HepG2 (cell line): ENCODE measurements around the gene BMPR1B. TPM values are rescaled to one million over a fixed set of nuclear protein-coding genes. Genes with fewer than 3 reads are reported as not detected.

Source experiments
- ATAC-seq: fragments of 200-7000 bp; cut with Tn5 transposase; 3 replicates; pipeline ENCODE4 v1.9.1; 2020; ENCODE audit warnings: mild to moderate bottlenecking, moderate library complexity
- BruUV-seq: library from RNA; stranded (reverse); fragments of 400-500 nt; replicated peaks from 2 replicates; lab custom pipeline; 2021; lab: Mats Ljungman, UMichigan
- CTCF ChIA-PET: fragments of 300-600 bp; formaldehyde crosslinking; extraction: SDS; loops from one replicate; lab custom pipeline; 2021; ENCODE audit warnings: low total read pairs, inconsistent platforms, low intra/inter-chr PET ratio; lab: Yijun Ruan, JAX
- POLR2A ChIA-PET: fragments of 350-600 bp; sonication (Branson Sonifier 250); formaldehyde crosslinking; loops from one replicate; lab custom pipeline; 2020; ENCODE audit warnings: antibody characterized with exemption, inconsistent platforms; lab: Yijun Ruan, JAX
- DNase-seq: peaks from one replicate; pipeline ENCODE4 v3.0.0-alpha.2; 2015; ENCODE audit warnings: low spot score
- FAIRE-seq: peaks from 3 replicates; lab custom pipeline; 2011; peaks lifted over from hg19 to GRCh38; lab: Jason Lieb, UNC
- H2AFZ ChIP-seq: one replicate; pipeline ENCODE4 v1.6.1; 2011; ENCODE audit warnings: low read length, inconsistent platforms
- H3K27ac ChIP-seq: fragments of 300-600 bp; 3 replicates; pipeline ENCODE4 v1.8.0; 2011; ENCODE audit warnings: mixed run types, mild to moderate bottlenecking, mixed read lengths, low read length, inconsistent platforms; ENCODE audit not compliant: insufficient read depth; ENCODE audit errors: extremely low read length
- H3K27me3 ChIP-seq, 2 experiments: fragments of 200-600 bp in 1 of 2; 2 replicates in 1 of 2; 3 replicates in 1 of 2; pipeline versions ENCODE4 v1.6.0 to v1.8.0; 2011; ENCODE audit warnings: low read length in 2 of 2, mild to moderate bottlenecking in 2 of 2, moderate library complexity in 2 of 2, inconsistent platforms in 1 of 2; ENCODE audit not compliant: insufficient read depth in 2 of 2, control insufficient read depth in 1 of 2
- H3K36me3 ChIP-seq, 2 experiments: fragments of 200-600 bp in 1 of 2; replicated peaks in 1 of 2; 2 replicates in 1 of 2; 3 replicates in 1 of 2; pipeline versions ENCODE4 v1.5.1 to v1.8.0; 2011; ENCODE audit warnings: low read length in 2 of 2, inconsistent platforms in 1 of 2; ENCODE audit not compliant: insufficient read depth in 2 of 2, control insufficient read depth in 1 of 2
- H3K4me1 ChIP-seq: 2 replicates; pipeline ENCODE4 v1.5.1; 2012; ENCODE audit warnings: low read length, inconsistent platforms; ENCODE audit not compliant: insufficient read depth
- H3K4me2 ChIP-seq: 2 replicates; pipeline ENCODE4 v1.6.0; 2011; ENCODE audit warnings: low read depth, low read length, inconsistent platforms
- H3K4me3 ChIP-seq, 3 experiments: fragments of 200-600 bp in 1 of 3; sonication (generic), shearing (Covaris generic) in 1 of 3; replicated peaks in 1 of 3; 2 replicates each; pipeline ENCODE4 v1.5.1; 2011 to 2016; ENCODE audit warnings: low read length in 3 of 3, inconsistent platforms in 2 of 3, low read depth in 2 of 3, mild to moderate bottlenecking in 2 of 3, control low read depth in 1 of 3, mixed read lengths in 1 of 3; ENCODE audit not compliant: insufficient read depth in 1 of 3
- H3K79me2 ChIP-seq: one replicate; pipeline ENCODE4 v1.6.1; 2011; ENCODE audit warnings: low read length, inconsistent platforms; ENCODE audit not compliant: insufficient read depth
- H3K9ac ChIP-seq: 2 replicates; pipeline ENCODE4 v1.6.0; 2011; ENCODE audit warnings: mild to moderate bottlenecking, low read depth, low read length, inconsistent platforms; ENCODE audit not compliant: insufficient read depth
- H3K9me3 ChIP-seq: 2 replicates; pipeline ENCODE4 v1.5.1; 2012; ENCODE audit warnings: mild to moderate bottlenecking, low read length
- H4K20me1 ChIP-seq: 2 replicates; pipeline ENCODE4 v1.6.0; 2011; ENCODE audit warnings: inconsistent platforms, mild to moderate bottlenecking, low read length, moderate library complexity; ENCODE audit not compliant: insufficient read depth
- GATAD1 ChIP-seq: IDR thresholded peaks from 2 replicates; pipeline ENCODE4 v1.6.1; 2016; ENCODE audit warnings: missing genetic modification reagents, missing compliant biosample characterization
- HNF4A ChIP-seq: sonication (generic); formaldehyde crosslinking; IDR thresholded peaks from 2 replicates; pipeline ENCODE4 v1.4.0; 2020; ENCODE audit warnings: missing genetic modification reagents
- RORA ChIP-seq: sonication (generic); formaldehyde crosslinking; IDR thresholded peaks from 2 replicates; pipeline ENCODE4 v1.5.0; 2020; ENCODE audit warnings: mild to moderate bottlenecking, missing genetic modification reagents, moderate library complexity
- ZNF746 ChIP-seq: sonication (generic); formaldehyde crosslinking; IDR thresholded peaks from 2 replicates; pipeline ENCODE4 v1.8.0; 2022; ENCODE audit warnings: mild to moderate bottlenecking, missing genetic modification reagents
- ZNF780A ChIP-seq: sonication (generic); formaldehyde crosslinking; IDR thresholded peaks from 2 replicates; pipeline ENCODE4 v1.8.0; 2022; ENCODE audit warnings: mild to moderate bottlenecking, missing genetic modification reagents, moderate library complexity
- WGBS: methylation state at CpG from one replicate; pipeline ENCODE4 v1.1.6; 2017; ENCODE audit warnings: low lambda C conversion rate; 5-methylcytosine and 5-hydroxymethylcytosine counted together
- in situ Hi-C: cut with HindIII; loops from 2 replicates; pipeline ENCODE4 v1.10.0; 2017; ENCODE audit warnings: low pct_unique_long_range_greater_than_20kb; ENCODE audit not compliant: extremely low pct_ligation_motif_present
- intact Hi-C: fragments of 100-400 bp; cut with micrococcal nuclease; formaldehyde crosslinking; loops from one replicate; pipeline ENCODE4 v1.10.0; 2022; ENCODE audit not compliant: unreplicated experiment
- polyA plus RNA-seq, 8 experiments: library from polyadenylated mRNA; depleted of rRNA in 3 of 8; stranded (reverse) in 7 of 8; unstranded in 1 of 8; fragments of >200 nt; fragmentation: Illumina TruSeq in 4 of 8; extraction: Trizol in 4 of 8; gene quantifications; 2 replicates each; pipeline versions ENCODE4 v1.2.1 to v1.2.3, GENCODE V29; 2011 to 2016; ENCODE audit warnings: low read depth in 4 of 8, missing spikeins in 1 of 8, mixed read lengths in 1 of 8; ENCODE audit not compliant: insufficient read depth in 1 of 8
- total RNA-seq, 5 experiments: library from RNA; depleted of rRNA; stranded (reverse); fragments of >200 nt; fragmentation: Illumina TruSeq; extraction: Trizol; gene quantifications; 2 replicates each; pipeline ENCODE4 v1.2.3, GENCODE V29; 2016; ENCODE audit warnings: low read depth in 1 of 5
- TF ChIP-seq, protein P1 (sequence below): sonication (generic); formaldehyde crosslinking; IDR thresholded peaks from 2 replicates; pipeline ENCODE4 v1.5.0; 2020; ENCODE audit warnings: mild to moderate bottlenecking, missing genetic modification reagents, borderline replicate concordance
- TF ChIP-seq, protein P2 (sequence below): sonication (generic); formaldehyde crosslinking; IDR thresholded peaks from 2 replicates; pipeline ENCODE4 v1.4.0; 2020; ENCODE audit warnings: mild to moderate bottlenecking, missing genetic modification reagents

BMPR1B gene
- total and polyA plus RNA-seq, 2 of the 13 experiments (the other 11 are each of a cell fraction or from before 2014, with no cell fraction given) = 0.07 TPM; not detected in 1

DNA sequence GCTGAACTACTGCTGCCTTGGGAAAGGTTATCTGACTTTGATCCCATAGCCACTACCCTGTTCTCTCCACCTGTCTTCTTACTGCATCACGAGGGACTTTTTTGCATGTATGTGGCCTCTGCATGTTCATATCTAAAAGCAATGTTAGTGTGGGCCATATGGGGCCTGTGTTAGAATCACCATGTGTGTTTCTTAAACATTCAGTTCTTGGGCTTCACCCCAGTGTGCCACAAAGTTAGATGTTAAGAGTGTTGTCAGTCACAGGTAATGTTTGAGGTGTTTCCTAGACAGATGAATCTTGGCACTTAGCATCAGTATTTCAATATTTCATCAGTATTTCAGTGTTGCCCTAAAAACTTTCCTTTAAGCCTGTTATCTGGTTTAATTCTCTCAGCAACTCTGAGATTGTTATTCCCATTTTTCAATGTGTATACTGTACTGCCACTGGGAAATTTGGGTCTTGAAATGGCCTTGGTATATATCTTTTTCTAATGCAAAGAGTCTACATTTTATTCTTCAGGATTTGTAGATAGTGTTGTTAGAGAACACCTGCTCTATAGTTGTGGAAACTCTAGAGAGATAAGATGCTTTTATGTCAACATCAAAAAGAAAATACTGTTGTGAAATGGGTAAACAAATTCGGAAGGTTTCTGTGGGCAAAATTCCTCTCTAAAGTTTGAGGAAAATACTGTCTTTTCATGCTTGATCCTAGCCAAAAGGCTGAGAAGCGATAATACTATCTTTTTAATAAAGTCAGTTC lies 259.7 kb downstream of the BMPR1B start:
- H3K27me3 ChIP-seq = no peaks in the 10 kb centered on the region
- intact Hi-C loops = no loop called here
- TF ChIP-seq, protein P1, sequence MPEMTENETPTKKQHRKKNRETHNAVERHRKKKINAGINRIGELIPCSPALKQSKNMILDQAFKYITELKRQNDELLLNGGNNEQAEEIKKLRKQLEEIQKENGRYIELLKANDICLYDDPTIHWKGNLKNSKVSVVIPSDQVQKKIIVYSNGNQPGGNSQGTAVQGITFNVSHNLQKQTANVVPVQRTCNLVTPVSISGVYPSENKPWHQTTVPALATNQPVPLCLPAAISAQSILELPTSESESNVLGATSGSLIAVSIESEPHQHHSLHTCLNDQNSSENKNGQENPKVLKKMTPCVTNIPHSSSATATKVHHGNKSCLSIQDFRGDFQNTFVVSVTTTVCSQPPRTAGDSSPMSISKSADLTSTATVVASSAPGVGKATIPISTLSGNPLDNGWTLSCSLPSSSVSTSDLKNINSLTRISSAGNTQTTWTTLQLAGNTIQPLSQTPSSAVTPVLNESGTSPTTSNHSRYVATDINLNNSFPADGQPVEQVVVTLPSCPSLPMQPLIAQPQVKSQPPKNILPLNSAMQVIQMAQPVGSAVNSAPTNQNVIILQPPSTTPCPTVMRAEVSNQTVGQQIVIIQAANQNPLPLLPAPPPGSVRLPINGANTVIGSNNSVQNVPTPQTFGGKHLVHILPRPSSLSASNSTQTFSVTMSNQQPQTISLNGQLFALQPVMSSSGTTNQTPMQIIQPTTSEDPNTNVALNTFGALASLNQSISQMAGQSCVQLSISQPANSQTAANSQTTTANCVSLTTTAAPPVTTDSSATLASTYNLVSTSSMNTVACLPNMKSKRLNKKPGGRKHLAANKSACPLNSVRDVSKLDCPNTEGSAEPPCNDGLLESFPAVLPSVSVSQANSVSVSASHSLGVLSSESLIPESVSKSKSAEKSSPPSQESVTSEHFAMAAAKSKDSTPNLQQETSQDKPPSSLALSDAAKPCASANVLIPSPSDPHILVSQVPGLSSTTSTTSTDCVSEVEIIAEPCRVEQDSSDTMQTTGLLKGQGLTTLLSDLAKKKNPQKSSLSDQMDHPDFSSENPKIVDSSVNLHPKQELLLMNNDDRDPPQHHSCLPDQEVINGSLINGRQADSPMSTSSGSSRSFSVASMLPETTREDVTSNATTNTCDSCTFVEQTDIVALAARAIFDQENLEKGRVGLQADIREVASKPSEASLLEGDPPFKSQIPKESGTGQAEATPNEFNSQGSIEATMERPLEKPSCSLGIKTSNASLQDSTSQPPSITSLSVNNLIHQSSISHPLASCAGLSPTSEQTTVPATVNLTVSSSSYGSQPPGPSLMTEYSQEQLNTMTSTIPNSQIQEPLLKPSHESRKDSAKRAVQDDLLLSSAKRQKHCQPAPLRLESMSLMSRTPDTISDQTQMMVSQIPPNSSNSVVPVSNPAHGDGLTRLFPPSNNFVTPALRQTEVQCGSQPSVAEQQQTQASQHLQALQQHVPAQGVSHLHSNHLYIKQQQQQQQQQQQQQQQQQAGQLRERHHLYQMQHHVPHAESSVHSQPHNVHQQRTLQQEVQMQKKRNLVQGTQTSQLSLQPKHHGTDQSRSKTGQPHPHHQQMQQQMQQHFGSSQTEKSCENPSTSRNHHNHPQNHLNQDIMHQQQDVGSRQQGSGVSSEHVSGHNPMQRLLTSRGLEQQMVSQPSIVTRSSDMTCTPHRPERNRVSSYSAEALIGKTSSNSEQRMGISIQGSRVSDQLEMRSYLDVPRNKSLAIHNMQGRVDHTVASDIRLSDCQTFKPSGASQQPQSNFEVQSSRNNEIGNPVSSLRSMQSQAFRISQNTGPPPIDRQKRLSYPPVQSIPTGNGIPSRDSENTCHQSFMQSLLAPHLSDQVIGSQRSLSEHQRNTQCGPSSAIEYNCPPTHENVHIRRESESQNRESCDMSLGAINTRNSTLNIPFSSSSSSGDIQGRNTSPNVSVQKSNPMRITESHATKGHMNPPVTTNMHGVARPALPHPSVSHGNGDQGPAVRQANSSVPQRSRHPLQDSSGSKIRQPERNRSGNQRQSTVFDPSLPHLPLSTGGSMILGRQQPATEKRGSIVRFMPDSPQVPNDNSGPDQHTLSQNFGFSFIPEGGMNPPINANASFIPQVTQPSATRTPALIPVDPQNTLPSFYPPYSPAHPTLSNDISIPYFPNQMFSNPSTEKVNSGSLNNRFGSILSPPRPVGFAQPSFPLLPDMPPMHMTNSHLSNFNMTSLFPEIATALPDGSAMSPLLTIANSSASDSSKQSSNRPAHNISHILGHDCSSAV (CRISPR knock-in tag) = no peak
- no peak for TF ChIP-seq ZNF780A (CRISPR knock-in tag)
- TF ChIP-seq, protein P2, sequence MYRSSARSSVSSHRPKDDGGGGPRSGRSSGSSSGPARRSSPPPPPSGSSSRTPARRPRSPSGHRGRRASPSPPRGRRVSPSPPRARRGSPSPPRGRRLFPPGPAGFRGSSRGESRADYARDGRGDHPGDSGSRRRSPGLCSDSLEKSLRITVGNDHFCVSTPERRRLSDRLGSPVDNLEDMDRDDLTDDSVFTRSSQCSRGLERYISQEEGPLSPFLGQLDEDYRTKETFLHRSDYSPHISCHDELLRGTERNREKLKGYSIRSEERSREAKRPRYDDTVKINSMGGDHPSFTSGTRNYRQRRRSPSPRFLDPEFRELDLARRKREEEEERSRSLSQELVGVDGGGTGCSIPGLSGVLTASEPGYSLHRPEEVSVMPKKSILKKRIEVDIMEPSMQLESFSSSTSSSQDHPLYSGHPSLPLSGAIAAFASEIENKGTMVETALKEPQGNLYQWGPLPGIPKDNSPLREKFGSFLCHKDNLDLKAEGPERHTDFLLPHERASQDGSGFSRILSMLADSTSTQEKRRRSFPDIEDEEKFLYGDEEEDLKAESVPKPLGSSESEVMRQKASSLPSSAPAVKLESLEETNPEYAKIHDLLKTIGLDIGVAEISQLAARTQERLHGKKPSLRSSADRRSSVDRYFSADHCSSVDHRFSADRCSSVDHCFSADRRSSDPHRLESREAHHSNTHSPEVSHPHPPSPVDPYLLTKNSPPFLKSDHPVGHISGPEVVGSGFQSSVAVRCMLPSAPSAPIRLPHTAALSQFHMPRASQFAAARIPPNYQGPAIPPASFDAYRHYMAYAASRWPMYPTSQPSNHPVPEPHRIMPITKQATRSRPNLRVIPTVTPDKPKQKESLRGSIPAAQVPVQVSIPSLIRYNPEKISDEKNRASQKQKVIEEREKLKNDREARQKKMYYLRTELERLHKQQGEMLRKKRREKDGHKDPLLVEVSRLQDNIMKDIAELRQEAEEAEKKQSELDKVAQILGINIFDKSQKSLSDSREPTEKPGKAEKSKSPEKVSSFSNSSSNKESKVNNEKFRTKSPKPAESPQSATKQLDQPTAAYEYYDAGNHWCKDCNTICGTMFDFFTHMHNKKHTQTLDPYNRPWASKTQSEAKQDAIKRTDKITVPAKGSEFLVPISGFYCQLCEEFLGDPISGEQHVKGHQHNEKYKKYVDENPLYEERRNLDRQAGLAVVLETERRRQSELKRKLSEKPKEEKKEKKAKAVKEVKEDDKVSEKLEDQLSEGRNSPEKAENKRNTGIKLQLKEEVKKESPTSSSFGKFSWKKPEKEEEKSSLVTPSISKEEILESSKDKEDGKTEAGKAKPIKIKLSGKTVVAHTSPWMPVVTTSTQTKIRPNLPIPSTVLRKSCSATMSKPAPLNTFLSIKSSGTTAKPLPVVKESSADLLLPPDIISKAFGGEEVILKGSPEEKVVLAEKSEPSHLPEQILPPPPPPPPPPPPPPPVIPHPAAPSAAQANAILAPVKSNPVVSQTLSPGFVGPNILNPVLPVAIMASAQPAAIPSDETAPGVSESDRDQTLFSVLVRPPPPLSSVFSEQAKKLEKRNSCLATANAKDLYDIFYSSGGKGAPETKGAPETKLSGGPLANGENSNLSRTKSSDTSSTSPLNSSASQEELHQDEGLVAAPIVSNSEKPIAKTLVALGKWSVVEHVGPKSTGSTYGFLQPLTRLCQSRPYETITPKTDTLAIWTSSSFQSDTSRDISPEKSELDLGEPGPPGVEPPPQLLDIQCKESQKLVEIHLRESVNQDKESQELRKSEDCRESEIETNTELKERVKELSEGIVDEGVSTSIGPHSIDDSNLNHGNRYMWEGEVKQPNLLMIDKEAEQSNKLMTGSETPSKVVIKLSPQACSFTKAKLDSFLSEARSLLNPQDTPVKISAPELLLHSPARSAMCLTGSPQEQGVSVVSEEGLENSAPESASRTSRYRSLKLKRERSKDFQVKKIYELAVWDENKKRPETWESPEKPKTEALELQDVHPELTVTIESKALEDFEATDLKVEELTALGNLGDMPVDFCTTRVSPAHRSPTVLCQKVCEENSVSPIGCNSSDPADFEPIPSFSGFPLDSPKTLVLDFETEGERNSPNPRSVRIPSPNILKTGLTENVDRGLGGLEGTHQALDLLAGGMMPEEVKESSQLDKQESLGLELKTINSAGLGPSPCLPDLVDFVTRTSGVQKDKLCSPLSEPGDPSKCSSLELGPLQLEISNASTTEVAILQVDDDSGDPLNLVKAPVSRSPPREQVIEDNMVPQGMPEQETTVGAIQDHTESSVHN (CRISPR knock-in tag) = no peak
- no peak for TF ChIP-seq ZNF746 (CRISPR knock-in tag)
- TF ChIP-seq HNF4A = no peak
- no peak for TF ChIP-seq GATAD1 (CRISPR knock-in tag)
- TF ChIP-seq RORA (CRISPR knock-in tag) = no peak

More for the DNA sequence above, 259.7 kb downstream of the BMPR1B start:
- Histone ChIP-seq H4K20me1 (no peaks in the 10 kb centered on the region), H2AFZ (no peak overlapping the region), H3K27ac (no peak overlapping the region), H3K4me2 (no peak overlapping the region), H3K9me3 (no peaks in the 10 kb centered on the region), H3K36me3 (no peaks in the 10 kb centered on the region), H3K4me1 (0 out of 2 replicates have a peak, but pooled peaks cover 7% of the 10 kb centered on the region), H3K79me2 (no peaks in the 10 kb centered on the region), H3K9ac (no peak overlapping the region), H3K4me3 (no peak overlapping the region)
- BruUV-seq = no TSS peak
- DNase-seq (no peak), ATAC-seq (no peak), FAIRE-seq (no peak)
- WGBS = 0% methylated on average over 3 of the region's 3 CpGs
- POLR2A ChIA-PET = no interaction called here
- in situ Hi-C loops = no loop called here
- CTCF ChIA-PET = no interaction called here
